ENCODE measurements around the gene NLRC3. TPM values are rescaled to one million over a fixed set of nuclear protein-coding genes. Genes with fewer than 3 reads are reported as not detected.

Gene NLRC3
- total RNA-seq, 1 experiment from 2014 or later: 0.26 TPM

GRCh38 chr16:3534126-3534525, 43.1 kb downstream of the NLRC3 start (continued):
- TF ChIP-seq RELA (CRISPR knock-in tag; IDR thresholded peaks at IDR 0.05; ENCODE audit: borderline replicate concordance): no peak
- TF ChIP-seq ZNF232 (CRISPR knock-in tag; IDR thresholded peaks at IDR 0.05): no peak
- no peak for TF ChIP-seq NR3C1 (CRISPR knock-in tag; conservative IDR thresholded peaks at IDR 0.05; ENCODE audit: low read depth)

GRCh38 chr16:3532741-3533140, 44.5 kb downstream of the NLRC3 start:
- TF ChIP-seq MXD4 (CRISPR knock-in tag; IDR thresholded peaks at IDR 0.05; ENCODE audit: borderline replicate concordance) (no peak), NFATC4 (CRISPR knock-in tag; IDR thresholded peaks at IDR 0.05) (no peak), FOXP1 (CRISPR knock-in tag; IDR thresholded peaks at IDR 0.05; ENCODE audit: borderline replicate concordance) (no peak)
- ATAC-seq: no peak

GRCh38 chr16:3530371-3530914, 46.8 kb downstream of the NLRC3 start:
- ChIA-PET CTCF (interaction anchor here (0.5 kb wide), 1 partner anchor 181 kb away, joined by 3 read pairs; no protein-coding TSS in a partner anchor), POLR2A (no interaction called here)
- Mint-ChIP-seq H3K4me3 (no peak overlapping the region), H3K9me3 (peaks cover 17% of the 10 kb centered on the region), H3K27ac (0 out of 2 replicates have a peak overlapping the region, but pooled peaks have one; percentile 27), H3K36me3 (peaks cover 41% of the 10 kb centered on the region), H3K4me1 (no peaks in the 10 kb centered on the region), H3K27me3 (ENCODE audit: low read depth) (no peaks in the 10 kb centered on the region)
- ATAC-seq (no peak), DNase-seq (ENCODE audit: low spot score) (no peak)
- TF ChIP-seq FOXK1 (CRISPR knock-in tag; IDR thresholded peaks at IDR 0.05) (no peak), ESRRA (CRISPR knock-in tag; IDR thresholded peaks at IDR 0.05; ENCODE audit: borderline replicate concordance) (no peak), NR1H2 (CRISPR knock-in tag; IDR thresholded peaks at IDR 0.05) (no peak), TCF7 (CRISPR knock-in tag; IDR thresholded peaks at IDR 0.05; ENCODE audit: low read depth) (no peak), FOXP4 (CRISPR knock-in tag; IDR thresholded peaks at IDR 0.05) (no peak), ZBTB43 (CRISPR knock-in tag; IDR thresholded peaks at IDR 0.05) (no peak), HMGA2 (CRISPR knock-in tag; IDR thresholded peaks at IDR 0.05) (no peak), ZBTB21 (CRISPR knock-in tag; IDR thresholded peaks at IDR 0.05; ENCODE audit: borderline replicate concordance) (no peak), ZNF232 (CRISPR knock-in tag; IDR thresholded peaks at IDR 0.05) (no peak), AR (CRISPR knock-in tag; IDR thresholded peaks at IDR 0.05) (no peak), FOXJ3 (CRISPR knock-in tag; IDR thresholded peaks at IDR 0.05; ENCODE audit: borderline replicate concordance) (no peak), NR2C2 (CRISPR knock-in tag; IDR thresholded peaks at IDR 0.05) (no peak), RELA (CRISPR knock-in tag; IDR thresholded peaks at IDR 0.05; ENCODE audit: borderline replicate concordance) (no peak), NR3C1 (CRISPR knock-in tag; conservative IDR thresholded peaks at IDR 0.05; ENCODE audit: low read depth) (no peak), GABPB1 (CRISPR knock-in tag; IDR thresholded peaks at IDR 0.05) (no peak), MXD4 (CRISPR knock-in tag; IDR thresholded peaks at IDR 0.05; ENCODE audit: borderline replicate concordance) (no peak), NFYB (CRISPR knock-in tag; conservative IDR thresholded peaks at IDR 0.05; ENCODE audit: low read depth) (no peak), SMAD3 (CRISPR knock-in tag; IDR thresholded peaks at IDR 0.05; ENCODE audit: borderline replicate concordance) (no peak)

More at GRCh38 chr16:3532741-3533140, 44.5 kb downstream of the NLRC3 start:
- ChIA-PET POLR2A (no interaction called here), CTCF (no interaction called here)
- Mint-ChIP-seq H3K36me3 (peaks cover 43% of the 10 kb centered on the region), H3K27me3 (ENCODE audit: low read depth) (no peaks in the 10 kb centered on the region), H3K27ac (no peak overlapping the region), H3K4me1 (no peaks in the 10 kb centered on the region), H3K4me3 (no peak overlapping the region), H3K9me3 (peaks cover 13% of the 10 kb centered on the region)
- DNase-seq (ENCODE audit: low spot score): no peak
